Measurements from ENCODE around the gene NEAT1. TPM values are rescaled to one million over a fixed set of nuclear protein-coding genes. Genes with fewer than 3 reads are reported as not detected.

The NEAT1 gene
- polyA plus RNA-seq, 3 donors: 0.90 to 293 (median 1.3) TPM

GRCh38 chr11:65437436-65438227 lies 15.0 kb downstream of the NEAT1 start:
- Histone ChIP-seq H3K36me3 (replicated peaks in 1 of 2; ENCODE audit: control insufficient read depth in 1 of 2, insufficient read depth in 2 of 2, low read length in 2 of 2) (peaks cover 51 to 71% of the 10 kb centered on the region in 2 donors), H3K4me1 (ENCODE audit: control insufficient read depth in 1 of 2, insufficient read depth in 2 of 2, low read length in 2 of 2) (peaks cover 62 to 93% of the 10 kb centered on the region in 2 donors), H3K4me3 (replicated peaks in 1 of 3; ENCODE audit: low read depth in 2 of 3, low read length in 3 of 3) (peak overlapping the region in 2 of 3 experiments; percentile 6 to 64), H2AFZ (ENCODE audit: insufficient read depth, low read depth, low read length, poor library complexity, severe bottlenecking) (no peak overlapping the region), H3K27ac (ENCODE audit: low read depth in 1 of 2, low read length in 2 of 2) (peak overlapping the region in 1 of 2 donors; percentile 6), H3K4me2 (replicated peaks; ENCODE audit: extremely low read depth, low read length, poor library complexity, severe bottlenecking) (peak overlapping the region; percentile 47), H3K27me3 (ENCODE audit: control insufficient read depth in 2 of 2, insufficient read depth in 2 of 2, low read length in 2 of 2) (no peaks in the 10 kb centered on the region), H3K9me3 (replicated peaks in 1 of 2; ENCODE audit: control insufficient read depth in 1 of 2, insufficient read depth in 1 of 2, low read length in 2 of 2) (no peaks in the 10 kb centered on the region), H3K79me2 (ENCODE audit: insufficient read depth, low read length) (peaks cover 85% of the 10 kb centered on the region), H3K9ac (ENCODE audit: insufficient read depth, low read length, poor library complexity, severe bottlenecking) (no peak overlapping the region), H4K20me1 (ENCODE audit: insufficient read depth, low read length) (peaks cover 100% of the 10 kb centered on the region)
- H3K4me1 Mint-ChIP-seq: peaks cover 91% of the 10 kb centered on the region
- no peak for DNase-seq
- TF ChIP-seq CTCF (IDR thresholded peaks at IDR 0.05): no peak
- WGBS (ENCODE audit: insufficient coverage): 95% methylated on average over 10 of the region's 14 CpGs
- peak overlapping the region in 1 of 7 donors; percentile 68 for H3K27ac Mint-ChIP-seq
- no peaks in the 10 kb centered on the region for H3K9me3 Mint-ChIP-seq
- intact Hi-C loops (cut with micrococcal nuclease): no loop called here
- peaks cover 0 to 3% (median 0%) of the 10 kb centered on the region in 3 donors for H3K27me3 Mint-ChIP-seq (ENCODE audit: low read depth in 3 of 3)
- peak overlapping the region; percentile 39 to 67 for H3K4me3 Mint-ChIP-seq
- peaks cover 85 to 90% of the 10 kb centered on the region in 2 donors for H3K36me3 Mint-ChIP-seq

- WGBS (ENCODE audit: insufficient coverage): no CpG with 5 or more reads among the region's 9 CpGs
- H3K9me3 Mint-ChIP-seq: no peaks in the 10 kb centered on the region
- Histone ChIP-seq H3K9ac (ENCODE audit: insufficient read depth, low read length, poor library complexity, severe bottlenecking) (no peak overlapping the region), H3K4me1 (ENCODE audit: control insufficient read depth in 1 of 2, insufficient read depth in 2 of 2, low read length in 2 of 2) (peaks cover 66 to 92% of the 10 kb centered on the region in 2 donors), H3K9me3 (replicated peaks in 1 of 2; ENCODE audit: control insufficient read depth in 1 of 2, insufficient read depth in 1 of 2, low read length in 2 of 2) (no peaks in the 10 kb centered on the region), H3K27me3 (ENCODE audit: control insufficient read depth in 2 of 2, insufficient read depth in 2 of 2, low read length in 2 of 2) (no peaks in the 10 kb centered on the region), H3K27ac (ENCODE audit: low read depth in 1 of 2, low read length in 2 of 2) (no peak overlapping the region), H2AFZ (ENCODE audit: insufficient read depth, low read depth, low read length, poor library complexity, severe bottlenecking) (no peak overlapping the region), H3K79me2 (ENCODE audit: insufficient read depth, low read length) (peaks cover 80% of the 10 kb centered on the region), H3K4me3 (replicated peaks in 1 of 3; ENCODE audit: low read depth in 2 of 3, low read length in 3 of 3) (peak overlapping the region in 2 of 3 experiments; percentile 4 to 64), H3K36me3 (replicated peaks in 1 of 2; ENCODE audit: control insufficient read depth in 1 of 2, insufficient read depth in 2 of 2, low read length in 2 of 2) (peaks cover 49 to 71% of the 10 kb centered on the region in 2 donors), H4K20me1 (ENCODE audit: insufficient read depth, low read length) (peaks cover 100% of the 10 kb centered on the region), H3K4me2 (replicated peaks; ENCODE audit: extremely low read depth, low read length, poor library complexity, severe bottlenecking) (peak overlapping the region; percentile 59)
- no peak for DNase-seq
- H3K27ac Mint-ChIP-seq: peak overlapping the region in 4 of 7 donors; percentile 38 to 94 (median 76)
- no peak for TF ChIP-seq CTCF (IDR thresholded peaks at IDR 0.05)
- H3K36me3 Mint-ChIP-seq: peaks cover 84 to 89% of the 10 kb centered on the region in 2 donors
- H3K27me3 Mint-ChIP-seq (ENCODE audit: low read depth in 3 of 3): peaks cover 0 to 3% (median 0%) of the 10 kb centered on the region in 3 donors
- H3K4me3 Mint-ChIP-seq: peak overlapping the region; percentile 54 to 76
- peaks cover 91% of the 10 kb centered on the region for H3K4me1 Mint-ChIP-seq
- intact Hi-C loops (cut with micrococcal nuclease): no loop called here
These were observed 15.9 kb downstream of the NEAT1 start for GRCh38 chr11:65438257-65439151.

Measured in CD14-positive monocyte (primary cell).